Retinal pigment epithelial cell (primary cell): ENCODE measurements around the gene DLG5.

Source experiments
- DNase-seq: peaks from one replicate; pipeline ENCODE4 v3.0.0-alpha.2; 2010; ENCODE audit warnings: low read depth
- H3K4me3 ChIP-seq: 2 replicates; pipeline ENCODE4 v1.5.1; 2011; ENCODE audit warnings: mild to moderate bottlenecking, low read length, control low read depth, moderate library complexity
- TF ChIP-seq, protein P1 (sequence below): conservative IDR thresholded peaks from 2 replicates; pipeline ENCODE4 v1.5.1; 2011; ENCODE audit warnings: low read depth, low read length, control low read depth, inconsistent platforms

Gene DLG5

DNA sequence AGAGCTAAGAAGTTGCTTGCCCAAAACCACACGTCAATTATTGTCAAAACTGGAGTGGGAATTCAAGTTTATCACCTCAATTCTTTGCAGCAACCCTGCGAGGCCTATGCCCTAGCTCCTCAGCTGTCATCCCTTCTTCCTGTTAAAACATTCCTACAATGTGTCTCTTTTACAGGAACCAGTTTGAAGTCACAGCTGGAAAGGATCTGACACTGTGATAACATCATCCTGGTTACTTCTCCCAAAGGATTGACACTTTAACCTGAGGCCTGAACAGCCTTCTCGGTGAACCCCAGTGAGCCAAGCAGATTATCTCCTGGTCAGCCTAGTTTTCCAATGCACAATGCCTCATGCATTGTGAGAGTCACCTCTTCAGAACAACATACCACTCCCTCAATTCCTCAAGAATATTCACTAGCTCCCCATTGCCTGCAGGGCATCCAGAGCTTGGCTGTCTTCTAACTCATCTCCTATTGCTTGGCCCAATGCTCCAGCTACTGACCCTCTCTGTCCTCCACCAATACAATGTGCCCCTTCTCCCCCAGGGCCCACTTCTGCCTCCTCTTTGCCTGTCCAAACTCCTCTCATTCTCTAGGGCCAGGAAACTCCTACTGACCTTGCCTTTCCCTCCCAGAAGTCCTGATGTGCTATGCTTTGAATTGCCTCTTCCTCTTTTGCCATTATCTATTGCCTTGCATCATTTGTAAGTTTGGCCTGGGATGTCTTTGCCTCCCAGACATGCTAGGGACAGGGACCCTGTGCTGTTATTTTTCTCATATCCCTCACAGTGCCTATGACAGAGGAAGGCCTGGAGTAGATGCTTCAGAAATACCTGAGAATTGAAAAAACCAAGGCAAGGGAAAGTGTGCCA is 10.4 kb upstream of the DLG5 start:
- TF ChIP-seq, protein P1, sequence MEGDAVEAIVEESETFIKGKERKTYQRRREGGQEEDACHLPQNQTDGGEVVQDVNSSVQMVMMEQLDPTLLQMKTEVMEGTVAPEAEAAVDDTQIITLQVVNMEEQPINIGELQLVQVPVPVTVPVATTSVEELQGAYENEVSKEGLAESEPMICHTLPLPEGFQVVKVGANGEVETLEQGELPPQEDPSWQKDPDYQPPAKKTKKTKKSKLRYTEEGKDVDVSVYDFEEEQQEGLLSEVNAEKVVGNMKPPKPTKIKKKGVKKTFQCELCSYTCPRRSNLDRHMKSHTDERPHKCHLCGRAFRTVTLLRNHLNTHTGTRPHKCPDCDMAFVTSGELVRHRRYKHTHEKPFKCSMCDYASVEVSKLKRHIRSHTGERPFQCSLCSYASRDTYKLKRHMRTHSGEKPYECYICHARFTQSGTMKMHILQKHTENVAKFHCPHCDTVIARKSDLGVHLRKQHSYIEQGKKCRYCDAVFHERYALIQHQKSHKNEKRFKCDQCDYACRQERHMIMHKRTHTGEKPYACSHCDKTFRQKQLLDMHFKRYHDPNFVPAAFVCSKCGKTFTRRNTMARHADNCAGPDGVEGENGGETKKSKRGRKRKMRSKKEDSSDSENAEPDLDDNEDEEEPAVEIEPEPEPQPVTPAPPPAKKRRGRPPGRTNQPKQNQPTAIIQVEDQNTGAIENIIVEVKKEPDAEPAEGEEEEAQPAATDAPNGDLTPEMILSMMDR, result no peak
- no peak for DNase-seq
- no peak overlapping the region for H3K4me3 ChIP-seq

- no peak overlapping the region for H3K4me3 ChIP-seq
- TF ChIP-seq, protein P1, result no peak
- no peak for DNase-seq
Observed at GRCh38 chr10:77932016-77932715, 5.6 kb upstream of the DLG5 start.

DNA sequence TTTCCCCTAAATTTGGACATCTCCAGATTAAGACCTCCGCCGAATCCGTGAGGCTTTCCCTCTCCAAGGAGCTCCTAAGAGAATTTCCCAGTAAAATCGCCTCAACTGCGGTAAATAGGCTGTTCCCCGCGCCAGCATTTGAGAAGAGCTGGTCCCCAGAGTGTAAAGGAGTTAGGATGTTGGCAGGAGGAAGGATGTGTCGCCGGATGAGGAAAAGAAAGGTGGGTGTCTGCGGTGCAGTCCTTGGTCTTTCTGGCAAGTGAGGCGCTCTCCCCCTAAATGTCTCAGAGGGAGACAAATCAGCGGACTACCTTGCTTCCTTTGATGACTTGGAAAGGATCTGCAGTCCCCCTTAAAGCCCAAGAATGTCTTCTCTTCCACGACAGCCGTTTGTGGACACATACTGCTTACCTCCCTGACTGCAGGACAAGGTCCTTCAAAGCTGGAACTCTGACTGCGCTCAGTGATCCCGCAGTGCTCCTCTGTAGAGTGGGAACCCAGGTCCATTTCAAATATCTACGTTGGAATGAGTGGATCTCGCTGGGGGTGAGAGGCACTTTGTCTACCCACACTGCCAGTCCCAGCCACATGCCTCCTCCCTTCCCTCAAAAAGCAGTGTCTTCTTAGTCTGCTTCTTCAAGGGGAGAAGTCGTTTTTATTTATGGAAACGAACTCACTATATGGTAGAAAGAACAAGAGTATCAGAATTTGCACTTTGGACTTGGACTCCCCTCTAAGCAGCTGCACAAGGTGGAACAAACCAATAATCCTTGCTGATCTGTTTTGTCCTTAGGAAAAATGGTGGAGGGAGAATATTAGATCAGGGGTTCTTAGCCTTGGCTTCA is 1.1 kb upstream of the DLG5 start:
- peak overlapping the region; percentile 76 for H3K4me3 ChIP-seq
- TF ChIP-seq, protein P1, result no peak
- no peak for DNase-seq

- no peak for DNase-seq
- H3K4me3 ChIP-seq, result peak overlapping the region; percentile 76
- TF ChIP-seq, protein P1, result peak; percentile 1
Observed at GRCh38 chr10:77925795-77926565, 575 bp downstream of the DLG5 start.

- DNase-seq, result no peak
- peak overlapping the region; percentile 76 for H3K4me3 ChIP-seq
- TF ChIP-seq, protein P1, result no peak
Observed at GRCh38 chr10:77925410-77925794, 1.2 kb downstream of the DLG5 start.

- no peak for DNase-seq
- no peak overlapping the region for H3K4me3 ChIP-seq
- TF ChIP-seq, protein P1, result no peak
Observed at GRCh38 chr10:77922566-77923179, 3.9 kb downstream of the DLG5 start.
